ENCODE data around the gene ATP2C2.

Gene ATP2C2

GRCh38 chr16:84501077-84501735 lies 132.9 kb downstream of the ATP2C2 start:
- no peak for DNase-seq

GRCh38 chr16:84502075-84502474 lies 133.7 kb downstream of the ATP2C2 start:
- no peak for DNase-seq

GRCh38 chr16:84502581-84502980 lies 134.2 kb downstream of the ATP2C2 start:
- DNase-seq, result no peak

GRCh38 chr16:84503751-84504395 lies 135.5 kb downstream of the ATP2C2 start:
- DNase-seq, result no peak

- DNase-seq, result peak; percentile 97
Observed at GRCh38 chr16:84504420-84505248, 136.3 kb downstream of the ATP2C2 start, which contains the start of gene MEAK7. Gene MEAK7, minus strand, starts transcription at chr16:84504659. Its CDS starts 6,573 bp downstream, at chr16:84498086.

GRCh38 chr16:84505249-84506187 lies 137.2 kb downstream of the ATP2C2 start:
- no peak for DNase-seq

GRCh38 chr16:84507011-84507982 lies 139.0 kb downstream of the ATP2C2 start:
- no peak for DNase-seq

- peak; percentile 50 for DNase-seq
Observed at GRCh38 chr16:84508502-84508901, 140.2 kb downstream of the ATP2C2 start.

- no peak for DNase-seq
Observed at GRCh38 chr16:84509032-84509950, 141.0 kb downstream of the ATP2C2 start.

GRCh38 chr16:84511180-84511800 lies 143.0 kb downstream of the ATP2C2 start:
- peak; percentile 88 for DNase-seq

- DNase-seq, result no peak
Observed at GRCh38 chr16:84511831-84512230, 143.5 kb downstream of the ATP2C2 start.

- no peak for DNase-seq
Observed at GRCh38 chr16:84513123-84513522, 144.8 kb downstream of the ATP2C2 start.

- DNase-seq, result no peak
Observed at GRCh38 chr16:84513666-84514065, 145.3 kb downstream of the ATP2C2 start.
